ENCODE data around the gene GTF3C5. TPM values are rescaled to one million over a fixed set of nuclear protein-coding genes. Genes with fewer than 3 reads are reported as not detected.

GTF3C5 gene
- total RNA-seq, 1 donor from 2014 or later, result 71.7 TPM

- H3K4me3 Mint-ChIP-seq (ENCODE audit: unreplicated experiment), result peak overlapping the region; percentile 47
Measured at GRCh38 chr9:133101356-133102189, 70.8 kb downstream of the GTF3C5 start.

GRCh38 chr9:133102190-133103021 lies 71.6 kb downstream of the GTF3C5 start:
- no peak for TF ChIP-seq CTCF (IDR thresholded peaks at IDR 0.05; ENCODE audit: unreplicated experiment)
- Mint-ChIP-seq H3K27me3 (ENCODE audit: unreplicated experiment) (peaks cover 3% of the 10 kb centered on the region), H3K36me3 (ENCODE audit: low read depth, unreplicated experiment) (peaks cover 46% of the 10 kb centered on the region), H3K4me3 (ENCODE audit: unreplicated experiment) (no peak overlapping the region), H3K9me3 (ENCODE audit: unreplicated experiment) (no peaks in the 10 kb centered on the region), H3K4me1 (ENCODE audit: unreplicated experiment) (no peaks in the 10 kb centered on the region), H3K27ac (ENCODE audit: unreplicated experiment) (no peak overlapping the region)
- DNase-seq (ENCODE audit: low spot score), result no peak

More at GRCh38 chr9:133101356-133102189, 70.8 kb downstream of the GTF3C5 start:
- H3K4me1 Mint-ChIP-seq (ENCODE audit: unreplicated experiment), result no peaks in the 10 kb centered on the region
- no peak for DNase-seq (ENCODE audit: low spot score)
- H3K27ac Mint-ChIP-seq (ENCODE audit: unreplicated experiment), result no peak overlapping the region
- TF ChIP-seq CTCF (IDR thresholded peaks at IDR 0.05; ENCODE audit: unreplicated experiment), result no peak
- peaks cover 3% of the 10 kb centered on the region for H3K27me3 Mint-ChIP-seq (ENCODE audit: unreplicated experiment)
- peaks cover 49% of the 10 kb centered on the region for H3K36me3 Mint-ChIP-seq (ENCODE audit: low read depth, unreplicated experiment)
- no peaks in the 10 kb centered on the region for H3K9me3 Mint-ChIP-seq (ENCODE audit: unreplicated experiment)

- no peaks in the 10 kb centered on the region for H3K4me1 Mint-ChIP-seq (ENCODE audit: unreplicated experiment)
- DNase-seq (ENCODE audit: low spot score), result peak; percentile 79
- H3K27me3 Mint-ChIP-seq (ENCODE audit: unreplicated experiment), result peaks cover 3% of the 10 kb centered on the region
- H3K9me3 Mint-ChIP-seq (ENCODE audit: unreplicated experiment), result no peaks in the 10 kb centered on the region
- peak; percentile 97 for TF ChIP-seq CTCF (IDR thresholded peaks at IDR 0.05; ENCODE audit: unreplicated experiment)
- peak overlapping the region; percentile 42 for H3K27ac Mint-ChIP-seq (ENCODE audit: unreplicated experiment)
- no peak overlapping the region for H3K4me3 Mint-ChIP-seq (ENCODE audit: unreplicated experiment)
- H3K36me3 Mint-ChIP-seq (ENCODE audit: low read depth, unreplicated experiment), result peaks cover 40% of the 10 kb centered on the region
Measured at GRCh38 chr9:133103183-133103986, 72.6 kb downstream of the GTF3C5 start.

- no peaks in the 10 kb centered on the region for H3K4me1 Mint-ChIP-seq (ENCODE audit: unreplicated experiment)
- no peak overlapping the region for H3K27ac Mint-ChIP-seq (ENCODE audit: unreplicated experiment)
- no peak for TF ChIP-seq CTCF (IDR thresholded peaks at IDR 0.05; ENCODE audit: unreplicated experiment)
- peaks cover 35% of the 10 kb centered on the region for H3K36me3 Mint-ChIP-seq (ENCODE audit: low read depth, unreplicated experiment)
- no peak overlapping the region for H3K4me3 Mint-ChIP-seq (ENCODE audit: unreplicated experiment)
- no peaks in the 10 kb centered on the region for H3K9me3 Mint-ChIP-seq (ENCODE audit: unreplicated experiment)
- H3K27me3 Mint-ChIP-seq (ENCODE audit: unreplicated experiment), result peaks cover 3% of the 10 kb centered on the region
- no peak for DNase-seq (ENCODE audit: low spot score)
Measured at GRCh38 chr9:133103987-133104505, 73.2 kb downstream of the GTF3C5 start.

Measured in endothelial cell (in vitro differentiated cells).